K562 (cell line): ENCODE results near the gene BANP. TPM values are rescaled to one million over a fixed set of nuclear protein-coding genes. Genes with fewer than 3 reads are reported as not detected.

Source experiments
- ETV1 ChIP-seq: fragments of 450-650 bp; conservative IDR thresholded peaks from 2 replicates; pipeline ENCODE4 v1.6.1; 2016; ENCODE audit warnings: missing genetic modification characterization, control low read depth, low read depth, missing compliant biosample characterization
- ETV5 ChIP-seq: sonication (generic); formaldehyde crosslinking; IDR thresholded peaks from 2 replicates; pipeline ENCODE4 v1.4.0; 2020; ENCODE audit warnings: low read depth, mild to moderate bottlenecking, missing genetic modification reagents
- FUS ChIP-seq: fragments of 200-400 bp; formaldehyde crosslinking; optimal IDR thresholded peaks from 2 replicates; pipeline ENCODE3; 2017; ENCODE audit warnings: low read depth, low read length
- GATAD2B ChIP-seq: fragments of 450-650 bp; IDR thresholded peaks from 2 replicates; pipeline ENCODE4 v1.6.1; 2017; ENCODE audit warnings: mild to moderate bottlenecking, borderline replicate concordance
- HDAC8 ChIP-seq: fragments of 450-650 bp; IDR thresholded peaks from 2 replicates; pipeline ENCODE4 v1.6.1; 2016; ENCODE audit warnings: mild to moderate bottlenecking, missing genetic modification characterization, moderate library complexity, missing compliant biosample characterization
- TEAD4 ChIP-seq, 2 experiments: sonication (generic) in 1 of 2; formaldehyde crosslinking in 1 of 2; IDR thresholded peaks; 2 replicates each; pipeline versions ENCODE4 v1.6.1 to v1.8.0; 2012 to 2022; ENCODE audit warnings: borderline replicate concordance in 1 of 2, inconsistent platforms in 1 of 2, low read length in 1 of 2, mild to moderate bottlenecking in 1 of 2, missing genetic modification reagents in 1 of 2
- ZNF143 ChIP-seq: sonication (generic); formaldehyde crosslinking; IDR thresholded peaks from 2 replicates; pipeline ENCODE4 v1.9.0; 2022; ENCODE audit warnings: mild to moderate bottlenecking, missing genetic modification reagents
- ZNF263 ChIP-seq: sonication (generic); formaldehyde crosslinking; IDR thresholded peaks from 2 replicates; pipeline ENCODE4 v1.8.0; 2022; ENCODE audit warnings: mild to moderate bottlenecking, missing genetic modification reagents, borderline replicate concordance
- ZNF41 ChIP-seq: fragments of 250-450 bp; sonication (Bioruptor Pico); conservative IDR thresholded peaks from 2 replicates; pipeline ENCODE4 v1.4.0; 2020; ENCODE audit warnings: mild to moderate bottlenecking
- polyA plus RNA-seq, 8 experiments: library from polyadenylated mRNA; depleted of rRNA in 4 of 8; stranded (reverse) in 5 of 8; unstranded in 3 of 8; fragments of >200 nt; fragmentation: Nextera tagmentation in 2 of 8; fragmentation: Illumina TruSeq in 1 of 8; extraction: Ambion mirVana in 2 of 8; extraction: Trizol in 1 of 8; gene quantifications; 2 replicates each; pipeline versions ENCODE4 v1.2.1 to v1.2.3, GENCODE V29; 2011 to 2014; ENCODE audit warnings: inconsistent platforms in 1 of 8, missing spikeins in 1 of 8
- total RNA-seq, 7 experiments: library from RNA; depleted of rRNA in 6 of 7; stranded (reverse); fragments of >200 nt in 6 of 7; fragmentation: Illumina TruSeq in 2 of 7; extraction: Trizol in 2 of 7; gene quantifications; 2 replicates each; pipeline versions ENCODE4 v1.2.1 to v1.2.3, GENCODE V29; 2011 to 2021; ENCODE audit warnings: low replicate concordance in 1 of 7
- TF ChIP-seq, protein P1 (sequence below): fragments of 450-650 bp; formaldehyde crosslinking; IDR thresholded peaks from 2 replicates; pipeline ENCODE4 v1.4.0; 2020; ENCODE audit warnings: mild to moderate bottlenecking
- TF ChIP-seq, protein P2 (sequence below): fragments of 450-650 bp; formaldehyde crosslinking; IDR thresholded peaks from 2 replicates; pipeline ENCODE4 v1.4.0; 2022; ENCODE audit warnings: missing genetic modification characterization
- TF ChIP-seq, protein P3 (sequence below): fragments of 450-650 bp; IDR thresholded peaks from 2 replicates; pipeline ENCODE4 v1.6.1; 2018; ENCODE audit warnings: mild to moderate bottlenecking, low read depth; ENCODE audit not compliant: partially characterized antibody
- TF ChIP-seq, protein P4 (sequence below): sonication (generic); formaldehyde crosslinking; IDR thresholded peaks from 2 replicates; pipeline ENCODE4 v1.8.0; 2022; ENCODE audit warnings: missing genetic modification reagents, mild to moderate bottlenecking, borderline replicate concordance
- TF ChIP-seq, protein P5 (sequence below): fragments of 250-450 bp; sonication (Bioruptor Pico); IDR thresholded peaks from 2 replicates; pipeline ENCODE4 v1.5.1; 2021; ENCODE audit warnings: mild to moderate bottlenecking

The BANP gene
- total and polyA plus RNA-seq, 9 of the 15 experiments (the other 6 are each of a cell fraction or from before 2014, with no cell fraction given): 4.6 to 22.1 (median 15.6) TPM

- TF ChIP-seq, protein P1, sequence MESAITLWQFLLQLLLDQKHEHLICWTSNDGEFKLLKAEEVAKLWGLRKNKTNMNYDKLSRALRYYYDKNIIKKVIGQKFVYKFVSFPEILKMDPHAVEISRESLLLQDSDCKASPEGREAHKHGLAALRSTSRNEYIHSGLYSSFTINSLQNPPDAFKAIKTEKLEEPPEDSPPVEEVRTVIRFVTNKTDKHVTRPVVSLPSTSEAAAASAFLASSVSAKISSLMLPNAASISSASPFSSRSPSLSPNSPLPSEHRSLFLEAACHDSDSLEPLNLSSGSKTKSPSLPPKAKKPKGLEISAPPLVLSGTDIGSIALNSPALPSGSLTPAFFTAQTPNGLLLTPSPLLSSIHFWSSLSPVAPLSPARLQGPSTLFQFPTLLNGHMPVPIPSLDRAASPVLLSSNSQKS (CRISPR knock-in tag): no peak
- TF ChIP-seq HDAC8 (tag): no peak
- no peak for TF ChIP-seq ZNF41 (CRISPR knock-in tag)
- TF ChIP-seq, protein P2, sequence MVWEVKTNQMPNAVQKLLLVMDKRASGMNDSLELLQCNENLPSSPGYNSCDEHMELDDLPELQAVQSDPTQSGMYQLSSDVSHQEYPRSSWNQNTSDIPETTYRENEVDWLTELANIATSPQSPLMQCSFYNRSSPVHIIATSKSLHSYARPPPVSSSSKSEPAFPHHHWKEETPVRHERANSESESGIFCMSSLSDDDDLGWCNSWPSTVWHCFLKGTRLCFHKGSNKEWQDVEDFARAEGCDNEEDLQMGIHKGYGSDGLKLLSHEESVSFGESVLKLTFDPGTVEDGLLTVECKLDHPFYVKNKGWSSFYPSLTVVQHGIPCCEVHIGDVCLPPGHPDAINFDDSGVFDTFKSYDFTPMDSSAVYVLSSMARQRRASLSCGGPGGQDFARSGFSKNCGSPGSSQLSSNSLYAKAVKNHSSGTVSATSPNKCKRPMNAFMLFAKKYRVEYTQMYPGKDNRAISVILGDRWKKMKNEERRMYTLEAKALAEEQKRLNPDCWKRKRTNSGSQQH (CRISPR knock-in tag): no peak
- TF ChIP-seq, protein P3, sequence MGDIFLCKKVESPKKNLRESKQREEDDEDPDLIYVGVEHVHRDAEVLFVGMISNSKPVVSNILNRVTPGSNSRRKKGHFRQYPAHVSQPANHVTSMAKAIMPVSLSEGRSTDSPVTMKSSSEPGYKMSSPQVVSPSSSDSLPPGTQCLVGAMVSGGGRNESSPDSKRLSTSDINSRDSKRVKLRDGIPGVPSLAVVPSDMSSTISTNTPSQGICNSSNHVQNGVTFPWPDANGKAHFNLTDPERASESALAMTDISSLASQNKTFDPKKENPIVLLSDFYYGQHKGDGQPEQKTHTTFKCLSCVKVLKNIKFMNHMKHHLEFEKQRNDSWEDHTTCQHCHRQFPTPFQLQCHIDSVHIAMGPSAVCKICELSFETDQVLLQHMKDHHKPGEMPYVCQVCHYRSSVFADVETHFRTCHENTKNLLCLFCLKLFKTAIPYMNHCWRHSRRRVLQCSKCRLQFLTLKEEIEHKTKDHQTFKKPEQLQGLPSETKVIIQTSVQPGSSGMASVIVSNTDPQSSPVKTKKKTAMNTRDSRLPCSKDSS: no peak
- no peak for TF ChIP-seq ZNF263 (CRISPR knock-in tag)
- TF ChIP-seq, protein P4, sequence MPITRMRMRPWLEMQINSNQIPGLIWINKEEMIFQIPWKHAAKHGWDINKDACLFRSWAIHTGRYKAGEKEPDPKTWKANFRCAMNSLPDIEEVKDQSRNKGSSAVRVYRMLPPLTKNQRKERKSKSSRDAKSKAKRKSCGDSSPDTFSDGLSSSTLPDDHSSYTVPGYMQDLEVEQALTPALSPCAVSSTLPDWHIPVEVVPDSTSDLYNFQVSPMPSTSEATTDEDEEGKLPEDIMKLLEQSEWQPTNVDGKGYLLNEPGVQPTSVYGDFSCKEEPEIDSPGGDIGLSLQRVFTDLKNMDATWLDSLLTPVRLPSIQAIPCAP (CRISPR knock-in tag): no peak
- no peak for TF ChIP-seq GATAD2B
- no peak for TF ChIP-seq FUS
- no peak for TF ChIP-seq ETV1 (tag)
- TF ChIP-seq, protein P5, sequence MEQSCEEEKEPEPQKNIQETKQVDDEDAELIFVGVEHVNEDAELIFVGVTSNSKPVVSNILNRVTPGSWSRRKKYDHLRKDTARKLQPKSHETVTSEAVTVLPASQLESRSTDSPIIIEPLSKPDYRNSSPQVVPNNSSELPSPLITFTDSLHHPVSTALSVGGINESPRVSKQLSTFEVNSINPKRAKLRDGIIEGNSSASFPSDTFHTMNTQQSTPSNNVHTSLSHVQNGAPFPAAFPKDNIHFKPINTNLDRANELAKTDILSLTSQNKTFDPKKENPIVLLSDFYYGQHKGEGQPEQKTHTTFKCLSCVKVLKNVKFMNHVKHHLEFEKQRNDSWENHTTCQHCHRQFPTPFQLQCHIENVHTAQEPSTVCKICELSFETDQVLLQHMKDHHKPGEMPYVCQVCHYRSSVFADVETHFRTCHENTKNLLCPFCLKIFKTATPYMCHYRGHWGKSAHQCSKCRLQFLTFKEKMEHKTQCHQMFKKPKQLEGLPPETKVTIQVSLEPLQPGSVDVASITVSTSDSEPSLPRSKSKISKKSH (CRISPR knock-in tag): no peak
- TF ChIP-seq TEAD4 (IDR thresholded peaks at IDR 0.05; ENCODE audit: low read length): no peak
- TF ChIP-seq TEAD4 (CRISPR knock-in tag; IDR thresholded peaks at IDR 0.05; ENCODE audit: borderline replicate concordance): no peak
- TF ChIP-seq ETV5 (CRISPR knock-in tag): no peak
- no peak for TF ChIP-seq ZNF143 (CRISPR knock-in tag)
Measured at GRCh38 chr16:88086571-88087516, 135.6 kb downstream of the BANP start (continued).
